ENCODE data around the gene GPRIN3.
"Not testable (repeated sequence)": the region's sequence is repeated elsewhere in the genome, so short reads cannot be mapped to it uniquely, and the experiment has no call there.

GPRIN3 gene

DNA sequence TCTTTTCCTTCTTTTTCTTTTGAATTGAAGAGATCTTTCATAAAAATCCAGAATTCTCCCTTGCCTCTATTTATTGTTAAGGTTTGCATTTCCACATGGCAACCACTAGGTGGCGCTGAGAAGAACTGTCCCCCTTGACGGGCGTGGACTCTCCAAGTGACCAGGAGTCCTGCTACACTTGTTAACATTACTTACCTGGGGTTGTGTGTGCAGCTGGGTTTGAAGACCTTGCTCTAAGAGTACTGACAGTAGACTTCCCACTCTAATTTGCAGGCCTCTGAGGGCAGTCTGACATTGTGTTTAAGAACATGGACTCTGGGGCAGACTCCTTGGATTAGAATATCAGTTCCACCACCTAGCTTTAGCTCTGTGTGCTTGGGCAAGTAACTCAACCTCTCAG is 52.8 kb downstream of the GPRIN3 start:
- no peak overlapping the region for H3K4me3 ChIP-seq (ENCODE audit: low read depth, low read length)
- DNase-seq (ENCODE audit: low read depth): no peak
- in situ Hi-C loops (cut with HindIII; ENCODE audit: low sequenced_read_pairs): loop anchor here (5.0 kb wide), 1 partner anchor 62 kb away; no protein-coding TSS in a partner anchor
- TF ChIP-seq, protein P1, sequence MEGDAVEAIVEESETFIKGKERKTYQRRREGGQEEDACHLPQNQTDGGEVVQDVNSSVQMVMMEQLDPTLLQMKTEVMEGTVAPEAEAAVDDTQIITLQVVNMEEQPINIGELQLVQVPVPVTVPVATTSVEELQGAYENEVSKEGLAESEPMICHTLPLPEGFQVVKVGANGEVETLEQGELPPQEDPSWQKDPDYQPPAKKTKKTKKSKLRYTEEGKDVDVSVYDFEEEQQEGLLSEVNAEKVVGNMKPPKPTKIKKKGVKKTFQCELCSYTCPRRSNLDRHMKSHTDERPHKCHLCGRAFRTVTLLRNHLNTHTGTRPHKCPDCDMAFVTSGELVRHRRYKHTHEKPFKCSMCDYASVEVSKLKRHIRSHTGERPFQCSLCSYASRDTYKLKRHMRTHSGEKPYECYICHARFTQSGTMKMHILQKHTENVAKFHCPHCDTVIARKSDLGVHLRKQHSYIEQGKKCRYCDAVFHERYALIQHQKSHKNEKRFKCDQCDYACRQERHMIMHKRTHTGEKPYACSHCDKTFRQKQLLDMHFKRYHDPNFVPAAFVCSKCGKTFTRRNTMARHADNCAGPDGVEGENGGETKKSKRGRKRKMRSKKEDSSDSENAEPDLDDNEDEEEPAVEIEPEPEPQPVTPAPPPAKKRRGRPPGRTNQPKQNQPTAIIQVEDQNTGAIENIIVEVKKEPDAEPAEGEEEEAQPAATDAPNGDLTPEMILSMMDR (IDR thresholded peaks at IDR 0.05; ENCODE audit: low read depth, low read length, missing control alignments): peak; percentile 65

DNA sequence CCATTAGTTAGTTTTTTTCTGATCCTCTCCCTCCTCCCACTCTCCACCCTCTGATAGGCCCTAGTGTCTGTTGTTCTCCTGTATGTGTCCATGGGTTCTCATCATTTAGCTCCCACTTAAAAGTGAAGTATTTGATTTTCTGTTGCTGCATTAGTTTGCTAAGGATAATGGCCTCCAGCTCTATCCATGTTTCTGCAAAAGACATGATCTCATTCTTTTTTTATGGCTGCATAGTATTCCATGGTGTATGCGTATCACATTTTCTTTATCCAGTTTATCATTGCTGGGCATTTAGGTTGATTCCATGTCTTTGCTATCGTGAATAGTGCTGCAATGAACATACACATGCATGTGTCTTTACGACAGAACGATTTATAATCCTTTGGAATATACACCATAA is 53.3 kb downstream of the GPRIN3 start:
- in situ Hi-C loops (cut with HindIII; ENCODE audit: low sequenced_read_pairs); DNase-seq (ENCODE audit: low read depth); H3K4me3 ChIP-seq (ENCODE audit: low read depth, low read length): not testable (repeated sequence)

DNA sequence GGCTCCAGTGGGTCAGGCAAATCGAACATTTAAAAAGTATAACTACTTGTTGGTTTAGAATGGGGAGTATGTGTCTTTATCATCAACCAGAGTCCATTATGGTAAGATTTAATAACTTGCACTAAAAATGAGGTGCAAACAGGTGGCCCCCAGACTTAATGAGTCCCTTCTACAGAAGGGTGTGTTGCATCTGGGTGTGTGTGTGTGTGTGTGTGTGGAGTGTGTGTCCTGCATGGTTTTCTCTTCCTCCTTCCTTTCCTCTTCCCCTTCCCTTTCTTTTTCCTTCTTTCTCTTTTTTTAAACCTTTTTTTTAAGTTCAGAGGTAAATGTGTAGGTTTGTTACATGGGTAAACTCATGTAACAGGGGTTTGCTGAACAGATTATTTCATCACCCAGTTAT is 53.7 kb downstream of the GPRIN3 start:
- in situ Hi-C loops (cut with HindIII; ENCODE audit: low sequenced_read_pairs): no loop called here
- no peak for DNase-seq (ENCODE audit: low read depth)

DNA sequence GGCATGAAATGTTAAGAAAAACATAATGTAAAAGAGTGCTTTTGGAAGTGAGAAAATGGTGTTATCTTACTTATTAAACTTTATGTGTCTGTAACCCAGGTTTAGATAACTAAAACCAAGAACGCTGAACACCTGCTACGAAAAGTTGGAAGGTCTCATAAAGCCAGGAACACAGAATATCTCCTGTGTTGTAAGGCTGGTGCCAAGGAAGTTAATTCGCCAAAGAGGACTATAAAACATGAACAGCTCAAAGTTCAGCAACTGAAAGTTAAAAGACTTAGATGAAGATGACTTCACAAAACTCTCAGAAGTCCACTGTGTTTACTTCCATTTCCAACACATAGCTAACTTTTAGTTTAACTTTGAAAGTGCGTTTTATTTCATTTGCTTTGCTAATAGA is 54.3 kb downstream of the GPRIN3 start:
- H3K4me3 ChIP-seq (ENCODE audit: low read depth, low read length): no peak overlapping the region
- in situ Hi-C loops (cut with HindIII; ENCODE audit: low sequenced_read_pairs): no loop called here
- DNase-seq (ENCODE audit: low read depth): no peak
- TF ChIP-seq, protein P1 (IDR thresholded peaks at IDR 0.05; ENCODE audit: low read depth, low read length, missing control alignments): no peak

More for the DNA sequence above, 53.7 kb downstream of the GPRIN3 start:
- no peak overlapping the region for H3K4me3 ChIP-seq (ENCODE audit: low read depth, low read length)
- TF ChIP-seq, protein P1 (IDR thresholded peaks at IDR 0.05; ENCODE audit: low read depth, low read length, missing control alignments): no peak

DNA sequence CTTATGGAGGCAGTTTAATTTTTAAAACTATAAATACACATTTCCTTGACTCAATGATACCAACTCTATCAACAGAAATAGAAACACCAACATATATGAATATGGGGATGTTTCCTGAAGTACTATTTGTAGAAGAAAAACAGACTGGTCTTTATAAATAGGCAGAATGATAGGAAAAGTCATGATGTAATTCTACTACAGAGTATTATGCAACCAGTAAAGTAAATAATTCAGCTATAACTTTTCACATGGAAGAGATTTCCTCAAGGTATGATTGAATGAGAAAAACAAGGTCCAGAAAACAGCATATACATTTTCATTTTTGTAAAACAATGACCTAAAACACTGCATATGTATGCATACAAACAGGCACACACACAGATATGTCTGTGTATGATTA is 56.2 kb downstream of the GPRIN3 start:
- no peak for DNase-seq (ENCODE audit: low read depth)
- TF ChIP-seq, protein P1 (IDR thresholded peaks at IDR 0.05; ENCODE audit: low read depth, low read length, missing control alignments): no peak
- in situ Hi-C loops (cut with HindIII; ENCODE audit: low sequenced_read_pairs): no loop called here
- no peak overlapping the region for H3K4me3 ChIP-seq (ENCODE audit: low read depth, low read length)

DNA sequence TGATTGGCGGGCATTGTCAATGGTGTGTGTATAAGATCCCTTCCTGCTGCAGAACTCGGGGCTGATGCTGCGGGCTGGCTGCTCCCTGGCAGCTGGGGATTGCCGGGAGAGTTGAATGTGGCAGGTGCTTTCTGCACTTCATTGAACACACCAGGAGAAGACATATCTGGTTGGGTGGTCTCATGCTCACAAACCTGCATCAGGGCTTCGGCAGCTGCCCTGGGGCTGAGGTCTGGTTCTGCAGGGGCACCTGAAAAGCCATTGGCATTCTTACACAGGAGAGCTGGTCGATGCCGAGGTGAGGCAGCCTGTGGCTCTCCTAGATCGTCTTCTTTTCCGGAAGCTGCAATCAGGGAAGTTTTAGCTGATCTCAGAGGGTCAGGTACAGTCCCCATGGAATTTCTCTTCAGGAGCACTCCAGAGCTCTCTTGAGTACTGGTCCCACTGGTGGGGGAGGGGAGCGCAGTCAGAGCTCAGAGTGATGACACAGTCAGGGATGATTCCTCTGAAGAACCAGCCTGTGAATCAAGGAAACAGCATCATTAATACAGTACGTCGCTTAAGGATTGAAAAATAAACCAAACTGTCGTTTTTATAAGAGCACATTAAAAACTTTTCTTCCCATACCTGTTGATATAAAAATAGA is 57.8 kb downstream of the GPRIN3 start:
- in situ Hi-C loops (cut with HindIII; ENCODE audit: low sequenced_read_pairs): no loop called here
- TF ChIP-seq, protein P1 (IDR thresholded peaks at IDR 0.05; ENCODE audit: low read depth, low read length, missing control alignments): no peak
- DNase-seq (ENCODE audit: low read depth): no peak
- no peak overlapping the region for H3K4me3 ChIP-seq (ENCODE audit: low read depth, low read length)

DNA sequence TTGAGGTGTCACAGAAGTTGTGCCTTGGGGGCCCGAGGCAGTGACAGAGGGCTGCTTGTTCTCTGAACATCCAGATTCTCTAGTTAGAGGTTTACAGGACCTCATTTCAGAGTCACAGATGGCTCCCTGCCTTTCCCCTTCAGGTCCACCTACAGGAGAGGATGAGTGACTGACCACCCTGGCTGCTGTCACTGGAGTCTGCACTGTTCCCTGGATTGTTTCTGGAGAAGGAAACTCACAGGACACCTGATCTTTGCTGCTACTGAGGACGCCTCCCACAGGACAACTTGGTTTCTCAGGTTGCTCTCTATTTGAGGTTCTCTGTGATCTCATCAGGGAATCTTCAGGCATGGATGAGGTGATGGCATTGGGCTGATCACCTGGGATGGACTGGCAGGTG is 58.3 kb downstream of the GPRIN3 start:
- peak overlapping the region; percentile 21 for H3K4me3 ChIP-seq (ENCODE audit: low read depth, low read length)
- TF ChIP-seq, protein P1 (IDR thresholded peaks at IDR 0.05; ENCODE audit: low read depth, low read length, missing control alignments): no peak
- no peak for DNase-seq (ENCODE audit: low read depth)
- in situ Hi-C loops (cut with HindIII; ENCODE audit: low sequenced_read_pairs): no loop called here

Data from astrocyte of the cerebellum (primary cell).